Neural cell (in vitro differentiated cells): Measurements from ENCODE around the gene CTAGE1. TPM values are rescaled to one million over a fixed set of nuclear protein-coding genes. Genes with fewer than 3 reads are reported as not detected.

Experiments used
- polyA plus RNA-seq: library from polyadenylated mRNA; depleted of rRNA; stranded (reverse); fragments of >200 nt; gene quantifications from 2 replicates; pipeline ENCODE4 v1.2.3, GENCODE V29; 2014

CTAGE1 gene
- polyA plus RNA-seq, 1 donor from 2014 or later, result not detected

Other genes starting within 250 kb of the CTAGE1 start
- not detected in 2 replicates for gene GATA6, start 248.3 kb downstream of the CTAGE1 start, polyA plus RNA-seq